Stimulated activated CD4-positive, alpha-beta T cell treated with anti-CD3 and anti-CD28 coated beads, TNF-alpha, amount 100 ng/mL, for 24 hours (primary cell): Measurements from ENCODE around the gene PHF24.
"Not testable (repeated sequence)": the region's sequence is repeated elsewhere in the genome, so short reads cannot be mapped to it uniquely, and the experiment has no call there.

Experiments used
- DNase-seq, 3 experiments: peaks; one replicate each; pipeline ENCODE4 v3.0.0-alpha.2; 2020; ENCODE audit warnings: low read depth in 3 of 3

Gene PHF24

GRCh38 chr9:34957492-34958410 is at the start of gene PHF24:
TSS of gene PHF24 (plus strand) at chr9:34958285. CDS start at chr9:34971299, 13,014 bp downstream.
- DNase-seq, result peak in 1 of 3 experiments; percentile 2

DNA sequence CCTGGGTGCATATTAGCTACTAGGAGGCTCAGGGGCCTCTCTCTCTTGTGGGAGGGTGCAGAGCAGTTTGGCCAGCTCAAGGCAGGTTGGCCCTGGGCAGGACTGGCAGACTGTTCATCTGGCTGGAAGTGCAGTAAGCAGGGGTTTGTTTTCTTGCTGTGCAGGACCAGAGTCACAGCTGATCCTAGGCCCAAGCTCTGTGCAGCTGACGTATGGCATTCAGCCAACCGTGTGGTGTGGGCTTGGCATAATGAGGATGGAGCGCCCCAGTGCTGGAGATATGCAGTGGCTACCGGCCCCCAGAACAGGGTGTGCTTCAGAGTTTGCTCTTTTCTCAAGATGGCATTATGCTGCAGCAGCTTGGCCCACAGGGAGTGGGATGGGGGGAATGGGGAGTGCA is 31.0 kb upstream of the PHF24 start:
- DNase-seq, result no peak

DNA sequence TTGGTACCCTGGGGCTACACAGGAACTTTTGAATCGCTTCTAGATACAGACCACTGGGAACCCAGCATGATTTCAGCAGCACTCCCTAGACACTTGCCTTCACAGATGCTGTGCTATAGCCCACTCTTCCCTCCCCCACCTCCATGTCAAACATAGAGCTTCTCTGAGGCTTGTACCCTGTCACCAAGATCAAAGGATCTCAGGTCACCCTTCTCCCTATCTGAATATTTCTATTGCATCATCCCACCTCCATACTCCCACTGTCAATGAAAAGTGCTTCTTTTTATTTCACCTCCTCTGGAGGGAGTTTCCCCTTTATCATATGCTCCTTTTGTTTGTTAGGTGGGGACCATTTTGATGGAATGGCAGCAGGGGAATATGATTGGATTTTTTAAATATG is 29.2 kb upstream of the PHF24 start:
- DNase-seq, result no peak

DNA sequence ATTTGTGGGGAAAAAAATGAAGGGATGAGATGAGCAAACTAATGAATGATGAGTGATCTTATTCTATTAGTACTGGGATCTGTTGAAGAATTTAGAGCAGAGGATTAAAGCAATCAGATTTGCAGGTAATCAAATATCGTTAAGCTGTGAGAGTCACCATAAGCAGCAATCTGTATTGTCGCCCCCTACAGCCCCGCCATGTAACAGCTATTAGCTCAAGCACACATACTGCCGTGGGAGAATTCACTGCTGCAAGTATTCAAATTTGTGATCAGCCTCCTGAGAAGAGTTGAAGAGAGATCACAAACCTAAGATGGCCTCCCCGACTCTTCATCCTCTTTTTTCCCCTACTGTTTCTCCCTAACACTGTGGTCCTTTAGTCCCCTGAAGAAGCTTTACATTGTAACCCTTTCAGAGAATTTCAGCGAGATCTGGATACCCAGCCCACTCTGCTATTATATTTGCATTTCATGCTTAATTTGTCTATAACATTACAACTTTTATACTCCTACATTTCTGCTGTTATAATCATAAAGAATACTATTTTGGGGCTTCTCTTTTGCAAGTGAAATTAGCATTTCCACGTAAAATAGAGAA is 28.5 kb upstream of the PHF24 start:
- peak in 1 of 3 experiments; percentile 25 for DNase-seq

DNA sequence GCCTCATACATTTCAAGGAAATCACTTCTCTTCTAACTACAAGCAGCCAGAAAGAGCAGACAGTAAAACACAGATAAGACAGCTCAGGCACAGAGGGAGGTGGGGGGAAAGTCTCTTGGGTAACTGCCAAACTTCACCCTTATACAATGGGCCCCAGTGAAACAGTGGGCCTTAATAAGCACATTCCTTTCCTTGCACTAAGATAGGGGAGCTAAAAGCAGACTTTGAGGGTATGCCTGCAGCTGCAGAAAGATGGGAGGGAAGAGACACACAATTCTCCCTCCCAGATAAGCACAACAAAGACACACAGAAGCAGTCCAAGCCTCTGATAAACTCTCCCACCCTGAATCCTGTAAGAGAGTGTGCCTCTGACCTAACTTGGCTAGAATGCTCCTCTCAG is 18.1 kb upstream of the PHF24 start:
- DNase-seq, result not testable (repeated sequence)

DNA sequence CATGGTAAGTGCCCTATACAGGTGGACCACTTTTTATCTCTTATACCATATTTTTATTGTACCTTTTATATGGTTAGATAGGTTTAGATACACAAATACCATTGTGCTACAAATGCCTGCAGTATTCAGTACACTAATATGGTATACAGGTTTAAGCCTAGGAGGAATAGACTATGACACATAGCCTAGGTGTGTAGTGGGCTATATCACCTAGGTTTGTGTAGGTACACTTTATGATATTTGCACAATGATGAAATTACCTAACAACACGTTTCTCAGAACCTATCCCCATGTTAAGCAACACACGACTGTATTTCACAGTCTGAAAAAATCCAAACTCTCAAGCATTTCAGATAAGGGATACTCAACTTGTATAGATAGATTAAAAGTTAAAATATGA is 9.6 kb upstream of the PHF24 start:
- no peak for DNase-seq

DNA sequence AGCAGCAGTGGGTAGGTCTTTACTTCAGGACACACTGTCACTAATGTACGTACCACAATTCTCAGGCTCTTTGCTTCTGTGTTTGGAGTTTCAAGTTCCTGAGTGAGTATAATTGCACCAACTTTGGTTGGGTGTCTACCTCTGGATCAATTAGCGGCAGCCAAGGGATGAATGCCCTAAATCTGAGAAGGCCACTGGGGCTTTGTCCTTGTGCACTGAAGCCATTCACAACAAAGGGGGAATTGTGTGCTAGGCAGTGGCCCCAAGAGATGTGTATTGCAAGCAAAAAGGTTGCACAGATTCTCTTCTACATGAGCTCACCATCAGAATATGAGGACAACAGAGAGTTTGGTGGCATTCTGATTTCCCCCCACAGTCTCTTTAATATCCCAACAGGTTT is 3.9 kb upstream of the PHF24 start:
- DNase-seq, result no peak

DNA sequence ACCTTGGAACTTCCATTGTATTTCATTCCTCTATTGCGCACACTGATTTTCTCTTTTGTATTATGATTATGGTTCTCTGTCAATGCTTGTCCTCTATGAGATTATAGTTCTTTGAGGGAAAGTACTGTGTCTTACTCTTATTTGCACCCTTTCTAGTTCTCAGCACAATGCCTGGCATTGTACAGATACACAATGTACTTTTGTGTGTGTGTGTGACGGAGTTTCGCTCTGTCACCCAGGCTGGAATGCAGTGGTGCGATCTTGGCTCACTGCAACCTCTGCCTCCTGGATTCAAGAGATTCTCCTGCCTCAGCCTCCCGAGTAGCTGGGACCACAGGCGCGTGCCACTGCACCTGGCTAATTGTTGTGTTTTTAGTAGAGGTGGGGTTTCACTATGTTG is 2.0 kb upstream of the PHF24 start:
- not testable (repeated sequence) for DNase-seq

DNA sequence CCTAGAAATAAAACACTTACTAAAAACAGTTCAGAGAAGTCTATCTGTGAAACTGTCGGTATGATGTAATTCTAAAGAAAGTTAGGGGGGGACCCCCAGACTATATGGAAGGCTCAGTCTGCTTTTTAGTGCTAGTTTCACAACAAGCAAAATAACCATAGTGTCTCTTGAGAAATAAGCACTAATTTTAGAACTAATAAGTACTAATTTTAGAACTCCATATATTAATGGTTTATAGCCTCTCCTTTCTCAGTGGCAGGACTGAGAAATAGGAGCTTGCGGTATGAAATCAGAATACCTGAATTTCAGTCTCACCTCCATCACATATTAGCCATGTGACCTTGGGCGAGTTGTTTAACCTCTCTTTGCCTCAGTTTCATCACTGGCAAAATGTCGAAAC is 1.4 kb upstream of the PHF24 start:
- DNase-seq, result no peak

DNA sequence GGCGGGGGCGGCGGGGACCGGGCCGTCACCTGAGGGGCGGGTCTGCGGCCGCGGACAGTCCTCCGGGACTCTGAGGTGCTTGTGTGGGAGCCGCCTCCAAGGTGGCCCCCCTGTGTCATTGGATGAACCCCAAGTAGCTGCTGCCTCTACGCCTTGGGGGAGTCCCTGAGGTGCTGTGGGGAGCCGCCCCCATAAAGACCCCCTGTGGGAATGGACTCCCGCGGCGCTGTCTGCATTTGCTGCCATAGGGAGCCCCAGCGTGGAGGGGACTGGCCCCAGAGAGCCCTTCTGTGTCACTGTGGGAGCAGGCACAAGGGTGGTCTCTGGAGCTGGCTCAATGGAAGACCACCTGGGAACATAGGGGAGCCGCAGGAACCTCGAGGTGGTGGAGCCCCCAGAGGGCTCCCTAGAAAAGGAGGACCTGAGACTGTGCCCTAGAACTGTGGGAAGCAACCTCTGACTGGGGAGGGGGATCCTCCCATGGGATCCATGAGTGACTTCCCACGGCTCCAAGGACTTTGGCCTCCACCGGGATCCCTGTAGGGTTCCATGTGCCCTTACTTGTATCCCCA is 412 bp downstream of the PHF24 start:
- DNase-seq, result no peak

- no peak for DNase-seq
These were observed 1.4 kb downstream of the PHF24 start for GRCh38 chr9:34959461-34959860.

- DNase-seq, result peak in 1 of 3 experiments; percentile 9
These were observed 3.7 kb downstream of the PHF24 start for GRCh38 chr9:34961574-34962490.

- no peak for DNase-seq
These were observed 4.5 kb downstream of the PHF24 start for GRCh38 chr9:34962546-34962945.

GRCh38 chr9:34963552-34963951 is 5.5 kb downstream of the PHF24 start:
- DNase-seq, result no peak

DNA sequence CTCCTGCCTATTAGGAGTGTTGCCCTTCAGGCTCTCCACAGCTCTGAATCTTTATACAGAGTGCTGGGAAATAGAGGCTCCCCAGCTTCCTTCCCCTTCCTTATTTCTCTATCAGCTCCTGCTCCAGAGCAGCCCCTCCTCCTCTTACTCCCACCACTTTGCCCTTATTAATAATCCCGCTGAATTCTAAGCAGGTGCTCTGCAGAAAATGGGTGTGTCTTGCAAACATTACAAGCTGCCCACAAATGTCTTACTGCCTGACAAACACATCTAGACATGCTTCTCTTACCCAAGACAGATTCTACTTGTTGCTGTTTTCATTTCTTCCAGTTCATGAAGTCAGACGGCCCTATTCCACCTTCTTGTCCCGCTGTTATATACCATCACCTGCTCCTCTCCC is 6.4 kb downstream of the PHF24 start:
- DNase-seq, result no peak

DNA sequence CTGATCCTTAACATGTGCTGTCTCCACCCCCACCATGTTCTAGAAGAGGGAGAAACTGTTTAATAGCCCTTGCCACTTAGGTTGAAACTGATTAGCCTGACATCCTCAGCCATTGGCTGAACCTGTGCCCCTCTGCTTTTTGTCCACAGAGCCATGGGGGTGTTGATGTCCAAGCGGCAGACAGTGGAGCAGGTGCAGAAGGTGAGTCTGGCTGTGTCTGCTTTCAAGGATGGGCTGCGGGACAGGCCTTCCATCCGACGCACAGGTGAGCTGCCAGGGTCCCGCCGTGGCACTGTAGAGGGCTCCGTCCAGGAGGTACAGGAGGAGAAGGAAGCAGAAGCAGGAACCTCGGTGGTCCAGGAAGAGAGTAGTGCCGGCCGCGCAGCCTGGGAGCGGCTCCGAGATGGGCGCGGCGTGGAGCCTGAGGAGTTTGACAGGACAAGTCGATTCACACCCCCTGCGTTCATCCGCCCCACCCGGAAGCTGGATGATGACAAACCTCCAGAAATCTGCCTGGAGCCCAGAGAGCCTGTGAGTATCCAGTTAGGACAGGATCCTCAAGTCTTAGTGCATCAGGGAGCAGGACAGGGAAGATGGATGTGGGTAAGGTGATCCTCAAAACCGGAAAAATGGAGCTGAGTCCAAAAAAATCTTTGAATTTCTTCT is 13.2 kb downstream of the PHF24 start:
- no peak for DNase-seq

DNA sequence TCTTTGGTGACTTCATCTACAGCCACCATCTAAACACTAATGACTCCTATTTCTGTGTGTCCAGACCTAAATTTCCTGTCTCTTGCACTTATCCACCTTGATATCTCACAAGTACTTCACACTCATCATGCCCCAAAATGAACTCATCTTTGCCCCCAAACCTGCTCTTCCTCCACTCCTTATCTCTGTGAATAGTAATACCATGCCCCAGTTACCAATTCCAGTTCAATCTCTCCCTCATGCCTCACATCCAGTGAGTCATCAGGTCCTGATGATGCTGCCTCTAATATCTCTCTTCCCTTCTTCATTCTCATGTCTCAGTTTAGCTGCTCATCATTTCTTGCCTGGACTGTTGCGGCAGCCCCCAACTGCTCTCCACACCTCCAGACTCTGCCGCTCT is 16.6 kb downstream of the PHF24 start:
- DNase-seq, result no peak

- no peak for DNase-seq
These were observed 18.4 kb downstream of the PHF24 start for GRCh38 chr9:34976441-34976840.

DNA sequence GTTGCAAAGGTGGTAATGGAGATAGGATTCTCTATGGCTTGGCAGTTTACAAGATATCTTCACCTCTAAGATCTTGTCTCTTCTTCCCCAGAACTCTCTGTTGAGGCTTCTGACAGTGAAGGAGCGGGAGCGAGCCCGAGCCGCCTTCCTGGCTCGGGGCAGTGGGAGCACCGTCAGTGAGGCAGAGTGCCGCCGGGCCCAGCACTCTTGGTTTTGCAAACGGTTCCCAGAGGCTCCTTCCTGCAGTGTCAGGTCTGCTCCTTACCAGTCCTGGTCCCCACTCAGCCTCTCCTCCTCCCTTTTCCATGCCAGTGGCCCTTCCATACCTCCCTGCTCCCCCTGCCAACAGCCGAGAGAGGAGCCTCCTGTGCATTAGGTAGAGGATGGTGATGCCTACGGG is 18.9 kb downstream of the PHF24 start:
- DNase-seq, result no peak

- DNase-seq, result no peak
These were observed 22.2 kb downstream of the PHF24 start for GRCh38 chr9:34980181-34980761.

- no peak for DNase-seq
These were observed 24.3 kb downstream of the PHF24 start for GRCh38 chr9:34982361-34982760.
